Progenitor cell of endocrine pancreas (in vitro differentiated cells): ENCODE results near the gene RSPH9. TPM values are rescaled to one million over a fixed set of nuclear protein-coding genes. Genes with fewer than 3 reads are reported as not detected.
"Not testable (repeated sequence)": the region's sequence is repeated elsewhere in the genome, so short reads cannot be mapped to it uniquely, and the experiment has no call there.

Experiments used
- DNase-seq: peaks from one replicate; pipeline ENCODE4 v3.0.0; 2021; ENCODE audit warnings: low spot score; ENCODE audit not compliant: unreplicated experiment
- H3K27ac Mint-ChIP-seq: 2 replicates; pipeline ENCODE4 v1.8.0; 2021; ENCODE audit warnings: mild to moderate bottlenecking, moderate library complexity, mixed read lengths
- H3K27me3 Mint-ChIP-seq: 2 replicates; pipeline ENCODE4 v1.8.0; 2021; ENCODE audit warnings: mixed read lengths
- H3K36me3 Mint-ChIP-seq: 2 replicates; pipeline ENCODE4 v1.8.0; 2022; ENCODE audit warnings: mixed read lengths; ENCODE audit not compliant: insufficient read depth
- H3K4me1 Mint-ChIP-seq: 2 replicates; pipeline ENCODE4 v1.8.0; 2021; ENCODE audit warnings: low read depth, mixed read lengths
- H3K4me3 Mint-ChIP-seq: 2 replicates; pipeline ENCODE4 v1.8.0; 2021; ENCODE audit warnings: low read depth, mild to moderate bottlenecking, moderate library complexity, mixed read lengths
- H3K9me3 Mint-ChIP-seq: 2 replicates; pipeline ENCODE4 v1.8.0; 2021; ENCODE audit warnings: low read depth, mixed read lengths
- total RNA-seq: library from RNA; stranded (reverse); gene quantifications from 2 replicates; pipeline ENCODE4 v1.2.1, GENCODE V29; 2021
- TF ChIP-seq, protein P1 (sequence below): fragments of 200-600 bp; sonication (generic); IDR thresholded peaks from one replicate; pipeline ENCODE4 v1.5.0; 2021; ENCODE audit warnings: antibody characterized with exemption, mild to moderate bottlenecking; ENCODE audit not compliant: unreplicated experiment

Gene RSPH9
- total RNA-seq, 1 donor from 2014 or later: 0.29 TPM

- Mint-ChIP-seq H3K27me3 (no peaks in the 10 kb centered on the region), H3K36me3 (peaks cover 8% of the 10 kb centered on the region), H3K27ac (peak overlapping the region; percentile 94), H3K4me3 (peak overlapping the region; percentile 97), H3K9me3 (no peaks in the 10 kb centered on the region), H3K4me1 (peaks cover 14% of the 10 kb centered on the region)
- TF ChIP-seq, protein P1, sequence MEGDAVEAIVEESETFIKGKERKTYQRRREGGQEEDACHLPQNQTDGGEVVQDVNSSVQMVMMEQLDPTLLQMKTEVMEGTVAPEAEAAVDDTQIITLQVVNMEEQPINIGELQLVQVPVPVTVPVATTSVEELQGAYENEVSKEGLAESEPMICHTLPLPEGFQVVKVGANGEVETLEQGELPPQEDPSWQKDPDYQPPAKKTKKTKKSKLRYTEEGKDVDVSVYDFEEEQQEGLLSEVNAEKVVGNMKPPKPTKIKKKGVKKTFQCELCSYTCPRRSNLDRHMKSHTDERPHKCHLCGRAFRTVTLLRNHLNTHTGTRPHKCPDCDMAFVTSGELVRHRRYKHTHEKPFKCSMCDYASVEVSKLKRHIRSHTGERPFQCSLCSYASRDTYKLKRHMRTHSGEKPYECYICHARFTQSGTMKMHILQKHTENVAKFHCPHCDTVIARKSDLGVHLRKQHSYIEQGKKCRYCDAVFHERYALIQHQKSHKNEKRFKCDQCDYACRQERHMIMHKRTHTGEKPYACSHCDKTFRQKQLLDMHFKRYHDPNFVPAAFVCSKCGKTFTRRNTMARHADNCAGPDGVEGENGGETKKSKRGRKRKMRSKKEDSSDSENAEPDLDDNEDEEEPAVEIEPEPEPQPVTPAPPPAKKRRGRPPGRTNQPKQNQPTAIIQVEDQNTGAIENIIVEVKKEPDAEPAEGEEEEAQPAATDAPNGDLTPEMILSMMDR: no peak
- DNase-seq: no peak
Measured at GRCh38 chr6:43636308-43636659, 8.6 kb upstream of the RSPH9 start.

DNA sequence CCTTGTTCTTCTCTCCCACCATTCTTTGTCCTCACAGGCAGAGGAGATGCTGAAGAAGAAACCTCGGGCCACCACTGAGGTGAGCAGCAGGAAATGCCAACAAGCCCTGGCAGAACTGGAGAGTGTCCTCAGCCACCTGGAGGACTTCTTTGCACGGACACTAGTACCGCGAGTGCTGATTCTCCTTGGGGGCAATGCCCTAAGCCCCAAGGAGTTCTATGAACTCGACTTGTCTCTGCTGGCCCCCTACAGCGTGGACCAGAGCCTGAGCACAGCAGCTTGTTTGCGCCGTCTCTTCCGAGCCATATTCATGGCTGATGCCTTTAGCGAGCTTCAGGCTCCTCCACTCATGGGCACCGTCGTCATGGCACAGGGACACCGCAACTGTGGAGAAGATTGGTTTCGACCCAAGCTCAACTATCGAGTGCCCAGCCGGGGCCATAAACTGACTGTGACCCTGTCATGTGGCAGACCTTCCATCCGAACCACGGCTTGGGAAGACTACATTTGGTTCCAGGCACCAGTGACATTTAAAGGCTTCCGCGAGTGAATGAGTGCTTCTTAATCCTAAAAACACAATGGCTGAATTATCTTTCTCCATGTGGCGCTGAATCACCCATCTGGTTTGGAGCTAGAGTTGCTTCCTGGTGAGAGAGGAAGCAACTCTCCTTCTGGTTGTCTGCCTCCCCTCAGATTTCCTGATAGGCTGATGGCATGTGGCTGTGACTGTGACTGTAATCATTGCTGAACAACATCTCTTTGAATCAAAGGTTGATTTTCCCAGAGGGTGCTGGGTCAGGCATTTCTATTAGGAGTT lies 4.6 kb upstream of the RSPH9 start:
- H3K36me3 Mint-ChIP-seq: peaks cover 11% of the 10 kb centered on the region
- H3K4me1 Mint-ChIP-seq: peaks cover 30% of the 10 kb centered on the region
- TF ChIP-seq, protein P1: no peak
- no peaks in the 10 kb centered on the region for H3K27me3 Mint-ChIP-seq
- H3K27ac Mint-ChIP-seq: no peak overlapping the region
- no peak overlapping the region for H3K4me3 Mint-ChIP-seq
- no peak for DNase-seq
- H3K9me3 Mint-ChIP-seq: no peaks in the 10 kb centered on the region

- DNase-seq: no peak
- TF ChIP-seq, protein P1: no peak
- peak overlapping the region; percentile 54 for H3K4me3 Mint-ChIP-seq
- H3K27me3 Mint-ChIP-seq: peaks cover 18% of the 10 kb centered on the region
- H3K9me3 Mint-ChIP-seq: no peaks in the 10 kb centered on the region
- peaks cover 20% of the 10 kb centered on the region for H3K4me1 Mint-ChIP-seq
- H3K36me3 Mint-ChIP-seq: peaks cover 4% of the 10 kb centered on the region
- H3K27ac Mint-ChIP-seq: peak overlapping the region; percentile 79
Measured at GRCh38 chr6:43645613-43645964, 753 bp downstream of the RSPH9 start.

- Mint-ChIP-seq H3K27me3 (peaks cover 18% of the 10 kb centered on the region), H3K4me3 (no peak overlapping the region), H3K4me1 (peaks cover 17% of the 10 kb centered on the region), H3K9me3 (no peaks in the 10 kb centered on the region), H3K36me3 (no peaks in the 10 kb centered on the region), H3K27ac (no peak overlapping the region)
- DNase-seq: no peak
- TF ChIP-seq, protein P1: no peak
Measured at GRCh38 chr6:43647613-43648012, 2.8 kb downstream of the RSPH9 start.

GRCh38 chr6:43648248-43648647 lies 3.4 kb downstream of the RSPH9 start:
- Mint-ChIP-seq H3K9me3 (no peaks in the 10 kb centered on the region), H3K36me3 (no peaks in the 10 kb centered on the region), H3K4me3 (no peak overlapping the region), H3K4me1 (peaks cover 11% of the 10 kb centered on the region), H3K27ac (no peak overlapping the region), H3K27me3 (peaks cover 18% of the 10 kb centered on the region)
- TF ChIP-seq, protein P1: no peak
- no peak for DNase-seq

- not testable (repeated sequence) for H3K27ac Mint-ChIP-seq, DNase-seq, H3K36me3 Mint-ChIP-seq, H3K27me3 Mint-ChIP-seq, H3K9me3 Mint-ChIP-seq, H3K4me3 Mint-ChIP-seq, H3K4me1 Mint-ChIP-seq
Measured at GRCh38 chr6:43652822-43653221, 8.0 kb downstream of the RSPH9 start.
